Testis (tissue), 3 donors: ENCODE data around the gene SLC12A2. TPM values are rescaled to one million over a fixed set of nuclear protein-coding genes. Genes with fewer than 3 reads are reported as not detected.

Source experiments
- DNase-seq: peaks from one replicate; pipeline ENCODE4 v3.0.0-alpha.2; 2019
- H3K27ac ChIP-seq, 2 donors: fragments of 200-600 bp; sonication (generic); one replicate each; pipeline ENCODE4 v1.5.1; 2019
- H3K27me3 ChIP-seq: fragments of 200-600 bp; sonication (generic); one replicate; pipeline ENCODE4 v1.5.1; 2019
- H3K36me3 ChIP-seq: fragments of 200-600 bp; sonication (generic); one replicate; pipeline ENCODE4 v1.5.1; 2017; ENCODE audit warnings: low read depth; ENCODE audit errors: missing control alignments
- H3K4me1 ChIP-seq: fragments of 200-600 bp; sonication (generic); one replicate; pipeline ENCODE4 v1.5.1; 2019
- H3K4me3 ChIP-seq, 2 donors: fragments of 200-600 bp; sonication (generic); one replicate each; pipeline ENCODE4 v1.5.1; 2017 to 2019
- H3K9me3 ChIP-seq: fragments of 200-600 bp; sonication (generic); one replicate; pipeline ENCODE4 v1.5.1; 2017
- POLR2A ChIP-seq: fragments of 450-650 bp; IDR thresholded peaks from one replicate; pipeline ENCODE4 v1.6.1; 2017; ENCODE audit warnings: antibody characterized with exemption, mild to moderate bottlenecking, moderate library complexity
- WGBS, 2 donors: methylation state at CpG; one replicate each; pipeline ENCODE4 v1.1.5; 2018; 5-methylcytosine and 5-hydroxymethylcytosine counted together
- intact Hi-C: fragments of 100-400 bp; cut with DNase I; formaldehyde crosslinking; loops from one replicate; pipeline ENCODE4 v1.15.1; 2023; ENCODE audit warnings: low total_unique reads
- polyA plus RNA-seq: library from polyadenylated mRNA; stranded (reverse); fragments of 350-450 nt; fragmentation: Illumina TruSeq; extraction: RNeasy Lipid Tissue Mini Kit (QIAGEN cat#74804); gene quantifications from one replicate; pipeline ENCODE4 v1.2.3, GENCODE V29; 2014; ENCODE audit warnings: low read depth, low replicate concordance; ENCODE audit not compliant: insufficient read depth
- total RNA-seq, 2 donors: library from RNA; depleted of rRNA; stranded (reverse); fragments of >200 nt; gene quantifications; one replicate each; pipeline ENCODE4 v1.2.3, GENCODE V29; 2016
- TF ChIP-seq, protein P1 (sequence below), 3 experiments: fragments of 450-650 bp in 2 of 3; fragments of 200-600 bp in 1 of 3; sonication (generic) in 1 of 3; IDR thresholded peaks; one replicate each; pipeline ENCODE4 v1.5.1; 2016 to 2019; ENCODE audit warnings: antibody characterized with exemption in 3 of 3, mild to moderate bottlenecking in 2 of 3, moderate library complexity in 1 of 3

Gene SLC12A2
- total and polyA plus RNA-seq, 3 donors from 2014 or later: 27.8 to 40.3 (median 33.0) TPM

DNA sequence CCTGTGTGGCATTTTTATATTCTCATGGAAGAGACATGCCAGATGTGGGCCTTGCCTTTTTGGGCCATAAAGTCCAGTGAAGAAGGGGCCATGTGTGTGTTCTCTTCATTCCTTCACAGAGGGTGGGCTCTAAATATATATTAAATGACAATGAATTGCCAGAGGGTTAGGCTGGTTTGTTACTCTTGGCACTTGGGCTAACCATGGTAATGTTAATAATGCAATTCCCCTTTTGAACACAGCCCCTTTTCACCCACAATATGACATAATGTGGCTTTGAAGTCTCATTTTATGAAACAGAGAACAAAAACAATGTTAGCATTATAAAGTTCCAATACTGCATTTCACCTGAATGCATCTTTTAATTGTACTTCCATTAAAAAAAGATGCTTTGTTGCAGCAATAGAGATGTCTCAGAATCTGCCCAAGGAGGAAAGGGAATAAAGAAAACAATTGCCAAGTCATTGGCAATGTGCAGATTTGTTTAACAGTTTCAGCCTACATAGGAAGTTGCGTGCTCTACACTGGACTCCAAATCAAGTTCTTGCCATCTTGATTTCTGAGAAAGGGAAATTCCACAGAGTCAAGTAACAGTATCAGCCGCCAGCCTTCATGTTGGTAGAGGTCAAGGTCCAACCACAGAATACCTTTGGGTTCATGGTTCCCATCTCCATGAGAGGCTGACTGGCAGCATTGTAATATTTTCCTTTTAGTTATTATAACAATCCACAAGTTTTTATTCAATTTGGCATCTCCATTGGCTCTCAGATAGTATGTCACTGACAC is 141.9 kb downstream of the SLC12A2 start:
- Histone ChIP-seq H3K9me3 (no peaks in the 10 kb centered on the region), H3K4me3 (no peak overlapping the region), H3K27ac (no peak overlapping the region), H3K27me3 (no peaks in the 10 kb centered on the region), H3K4me1 (peaks cover 4% of the 10 kb centered on the region), H3K36me3 (no peaks in the 10 kb centered on the region)
- no peak for DNase-seq
- WGBS, 2 donors: 96 to 100% methylated on average over 2 of the region's 2 CpGs
- intact Hi-C loops: no loop called here
- TF ChIP-seq, protein P1, sequence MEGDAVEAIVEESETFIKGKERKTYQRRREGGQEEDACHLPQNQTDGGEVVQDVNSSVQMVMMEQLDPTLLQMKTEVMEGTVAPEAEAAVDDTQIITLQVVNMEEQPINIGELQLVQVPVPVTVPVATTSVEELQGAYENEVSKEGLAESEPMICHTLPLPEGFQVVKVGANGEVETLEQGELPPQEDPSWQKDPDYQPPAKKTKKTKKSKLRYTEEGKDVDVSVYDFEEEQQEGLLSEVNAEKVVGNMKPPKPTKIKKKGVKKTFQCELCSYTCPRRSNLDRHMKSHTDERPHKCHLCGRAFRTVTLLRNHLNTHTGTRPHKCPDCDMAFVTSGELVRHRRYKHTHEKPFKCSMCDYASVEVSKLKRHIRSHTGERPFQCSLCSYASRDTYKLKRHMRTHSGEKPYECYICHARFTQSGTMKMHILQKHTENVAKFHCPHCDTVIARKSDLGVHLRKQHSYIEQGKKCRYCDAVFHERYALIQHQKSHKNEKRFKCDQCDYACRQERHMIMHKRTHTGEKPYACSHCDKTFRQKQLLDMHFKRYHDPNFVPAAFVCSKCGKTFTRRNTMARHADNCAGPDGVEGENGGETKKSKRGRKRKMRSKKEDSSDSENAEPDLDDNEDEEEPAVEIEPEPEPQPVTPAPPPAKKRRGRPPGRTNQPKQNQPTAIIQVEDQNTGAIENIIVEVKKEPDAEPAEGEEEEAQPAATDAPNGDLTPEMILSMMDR (IDR thresholded peaks at IDR 0.05): no peak
- no peak for TF ChIP-seq POLR2A

DNA sequence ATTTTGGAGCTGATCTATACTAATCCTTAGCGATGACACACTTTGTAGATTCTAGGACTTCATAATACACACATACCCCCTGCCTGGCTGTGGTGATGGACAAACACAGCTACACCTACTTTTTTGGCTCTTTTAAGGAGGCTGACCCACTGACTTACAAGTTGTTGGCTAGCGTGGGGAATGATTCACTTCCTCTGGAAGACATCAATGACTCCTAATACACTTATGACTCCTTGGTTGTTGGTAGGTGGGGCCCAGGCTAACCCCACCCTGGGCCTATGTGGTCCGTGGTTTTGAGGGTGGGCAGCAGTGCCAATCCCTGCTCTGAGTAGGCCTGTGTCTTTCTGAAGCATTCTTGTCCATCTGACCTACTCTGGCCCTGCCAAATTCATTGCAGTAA is 144.4 kb downstream of the SLC12A2 start:
- intact Hi-C loops: no loop called here
- no peak for DNase-seq

DNA sequence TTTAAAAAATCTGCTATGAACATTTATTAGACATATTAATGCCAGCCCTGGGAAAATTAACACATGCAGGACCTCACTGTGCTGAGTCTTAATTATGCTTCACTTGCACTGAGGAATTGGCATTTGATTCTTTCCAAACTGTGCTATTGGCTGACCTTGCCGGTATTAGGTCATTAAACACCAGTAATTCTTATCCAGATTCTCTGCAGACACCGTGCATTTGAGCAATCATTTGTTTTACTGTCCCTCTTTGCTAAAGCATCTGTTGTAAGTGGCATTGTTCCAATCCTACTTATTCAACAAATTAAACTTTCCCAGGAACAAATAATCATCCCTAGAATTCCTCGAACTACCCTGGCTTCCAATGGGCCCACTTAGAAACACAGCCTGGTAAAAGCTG is 145.0 kb downstream of the SLC12A2 start:
- Histone ChIP-seq H3K36me3 (no peaks in the 10 kb centered on the region), H3K27ac (no peak overlapping the region), H3K4me1 (peaks cover 4% of the 10 kb centered on the region), H3K4me3 (no peak overlapping the region), H3K27me3 (no peaks in the 10 kb centered on the region), H3K9me3 (no peaks in the 10 kb centered on the region)
- 42 to 63% methylated on average over 3 of the region's 3 CpGs for WGBS, 2 donors
- DNase-seq: no peak
- TF ChIP-seq, protein P1 (IDR thresholded peaks at IDR 0.05): no peak
- no peak for TF ChIP-seq POLR2A
- intact Hi-C loops: no loop called here

More for the DNA sequence above, 144.4 kb downstream of the SLC12A2 start:
- Histone ChIP-seq H3K27me3 (no peaks in the 10 kb centered on the region), H3K4me3 (no peak overlapping the region), H3K4me1 (peaks cover 4% of the 10 kb centered on the region), H3K27ac (no peak overlapping the region), H3K9me3 (no peaks in the 10 kb centered on the region), H3K36me3 (no peaks in the 10 kb centered on the region)
- WGBS, 2 donors: 70 to 75% methylated on average over 3 of the region's 3 CpGs
- TF ChIP-seq, protein P1 (IDR thresholded peaks at IDR 0.05): no peak
- no peak for TF ChIP-seq POLR2A

DNA sequence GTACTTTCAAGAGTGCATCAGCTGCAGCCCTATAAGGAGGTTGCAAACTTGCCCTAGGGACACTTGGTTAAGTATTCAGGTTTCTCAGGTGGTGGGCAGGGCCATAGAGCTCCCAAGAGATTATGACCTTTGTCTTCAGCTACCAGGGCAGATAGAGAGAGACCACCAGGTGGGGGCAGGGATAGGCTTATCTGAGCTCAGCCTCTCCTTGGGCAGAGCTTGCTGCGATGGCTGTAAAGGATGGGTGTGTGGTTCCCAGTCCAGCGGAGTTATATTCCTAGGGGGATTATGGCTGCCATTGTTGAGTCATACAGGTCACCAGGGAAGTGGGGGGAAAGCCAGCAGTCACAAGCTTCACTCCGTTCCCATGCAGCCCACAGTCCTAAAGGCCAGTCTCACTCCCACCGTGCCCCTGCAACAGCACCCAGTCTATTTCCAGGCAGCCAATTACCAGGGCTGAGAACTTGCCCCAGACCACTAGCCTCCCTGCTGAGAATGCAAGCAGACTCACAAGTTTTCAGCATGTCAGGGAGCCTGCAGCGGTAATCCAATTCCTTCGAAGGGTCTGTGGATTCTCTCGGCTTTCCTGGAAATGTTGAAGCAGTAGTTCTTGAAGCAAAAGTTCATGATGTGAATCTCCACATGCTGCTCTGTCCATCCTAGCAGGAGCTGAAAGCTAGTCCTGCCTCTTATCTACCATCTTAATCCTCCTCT is 151.5 kb downstream of the SLC12A2 start:
- 91 to 95% methylated on average over 7 of the region's 7 CpGs for WGBS, 2 donors
- H3K27ac ChIP-seq: no peak overlapping the region
- H3K27me3 ChIP-seq: no peaks in the 10 kb centered on the region
- TF ChIP-seq POLR2A: no peak
- TF ChIP-seq, protein P1 (IDR thresholded peaks at IDR 0.05): no peak
- no peaks in the 10 kb centered on the region for H3K9me3 ChIP-seq
- no peaks in the 10 kb centered on the region for H3K4me1 ChIP-seq
- intact Hi-C loops: no loop called here
- DNase-seq: no peak
- no peaks in the 10 kb centered on the region for H3K36me3 ChIP-seq
- no peak overlapping the region for H3K4me3 ChIP-seq
